ENCODE results near the gene CHD6.
A peak's percentile ranks its signal among the peaks of the same experiment; 100 is the strongest.

GRCh38 chr20:41386502-41387427 is 231.4 kb downstream of the CHD6 start:
- no peak for TF ChIP-seq ZNF8 (CRISPR knock-in tag; IDR thresholded peaks at IDR 0.05)
- no peak for TF ChIP-seq ZFP3 (CRISPR knock-in tag; IDR thresholded peaks at IDR 0.05)
- TF ChIP-seq ARNTL (CRISPR knock-in tag; IDR thresholded peaks at IDR 0.05; ENCODE audit: borderline replicate concordance, low read depth): no peak
- TF ChIP-seq PATZ1 (CRISPR knock-in tag; IDR thresholded peaks at IDR 0.05; ENCODE audit: borderline replicate concordance): no peak
- TF ChIP-seq SNAI2 (CRISPR knock-in tag; IDR thresholded peaks at IDR 0.05): no peak
- peak; percentile 49; the same call in 1 of the 2 replicates for TF ChIP-seq TCF4 (CRISPR knock-in tag; IDR thresholded peaks at IDR 0.05; ENCODE audit: borderline replicate concordance)
